ENCODE results near the gene SAP25. TPM values are rescaled to one million over a fixed set of nuclear protein-coding genes. Genes with fewer than 3 reads are reported as not detected.
"Not testable (repeated sequence)": the region's sequence is repeated elsewhere in the genome, so short reads cannot be mapped to it uniquely, and the experiment has no call there.

The SAP25 gene
- total and polyA plus RNA-seq, 2 of the 8 experiments (the other 6 are each of a cell fraction or from before 2014, with no cell fraction given) = 3.6 to 5.8 TPM

DNA sequence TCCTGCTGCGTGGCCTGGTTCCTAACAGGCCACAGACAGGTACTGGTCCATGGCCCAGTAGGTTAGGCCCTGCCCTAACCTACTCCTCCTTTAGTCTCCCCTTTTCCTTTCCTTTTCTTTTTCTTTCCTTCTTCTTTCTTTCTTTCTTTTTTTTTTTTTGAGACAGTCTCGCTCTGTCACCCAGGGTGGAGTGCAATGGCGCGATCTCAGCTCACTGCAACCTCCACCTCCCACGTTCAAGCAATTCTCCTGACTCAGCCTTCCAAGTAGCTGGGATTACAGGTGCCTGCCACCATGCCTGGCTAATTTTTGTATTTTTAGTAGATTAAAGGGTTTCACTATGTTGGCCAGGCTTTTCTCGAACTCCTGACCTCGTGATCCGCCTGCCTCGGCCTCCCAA is 37.7 kb downstream of the SAP25 start:
- 87% methylated on average over 8 of the region's 9 CpGs; no CpG with 5 or more reads in 1 of the 2 experiments for WGBS, 2 experiments (ENCODE audit: extremely low coverage in 1 of 2, insufficient coverage in 1 of 2, insufficient read length in 1 of 2, insufficient replicate concordance in 2 of 2, low coverage in 1 of 2, low lambda C conversion rate in 2 of 2, missing lambda C conversion rate in 1 of 2)
- not testable (repeated sequence) for H3K23ac ChIP-seq (ENCODE audit: insufficient read length); H2BK5ac ChIP-seq (ENCODE audit: low read depth, low read length); H4K91ac ChIP-seq (replicated peaks; ENCODE audit: insufficient read length, low read length); H3K79me1 ChIP-seq (ENCODE audit: low read depth, low read length); H3K9ac ChIP-seq (replicated peaks in 1 of 4; ENCODE audit: extremely low read depth in 1 of 4, low read depth in 3 of 4, low read length in 3 of 4); FAIRE-seq; H3K9me3 ChIP-seq (ENCODE audit: insufficient read depth in 2 of 2, low read depth in 1 of 2, low read length in 1 of 2); H4K5ac ChIP-seq (ENCODE audit: insufficient read length, low read depth, low read length); H2BK120ac ChIP-seq (replicated peaks; ENCODE audit: low read depth, low read length); H3K4me1 ChIP-seq (replicated peaks in 1 of 4; ENCODE audit: control insufficient read depth in 3 of 4, insufficient read depth in 4 of 4, low read length in 3 of 4); H4K8ac ChIP-seq (ENCODE audit: extremely low read depth, insufficient read depth, low read length); H2BK12ac ChIP-seq (ENCODE audit: low read depth, low read length); H3K23me2 ChIP-seq (ENCODE audit: low read depth, low read length); H3K4me3 ChIP-seq (ENCODE audit: extremely low read depth in 1 of 4, insufficient read depth in 2 of 4, low read depth in 3 of 4, low read length in 4 of 4); H3K4me2 ChIP-seq (ENCODE audit: insufficient read depth in 1 of 2, low read depth in 2 of 2, low read length in 2 of 2); H2BK15ac ChIP-seq (ENCODE audit: low read length); H3K27ac ChIP-seq (ENCODE audit: low read depth, low read length); H3K4ac ChIP-seq (replicated peaks; ENCODE audit: insufficient read length, low read depth, low read length); H3K14ac ChIP-seq (ENCODE audit: insufficient read length); H3K18ac ChIP-seq (ENCODE audit: extremely low read depth, low read length); H3K36me3 ChIP-seq (ENCODE audit: control insufficient read depth in 2 of 4, insufficient read depth in 4 of 4, low read length in 3 of 4); H2AFZ ChIP-seq (ENCODE audit: low read length); H4K20me1 ChIP-seq (replicated peaks in 1 of 2; ENCODE audit: control insufficient read depth in 1 of 2, insufficient read depth in 2 of 2, low read length in 2 of 2); DNase-seq (ENCODE audit: low read depth in 1 of 2, low spot score in 2 of 2); H2AK5ac ChIP-seq (ENCODE audit: low read depth, low read length); H2BK20ac ChIP-seq (ENCODE audit: low read length); H3K56ac ChIP-seq (replicated peaks; ENCODE audit: insufficient read length, low read depth, low read length); H3K79me2 ChIP-seq (ENCODE audit: control insufficient read depth in 1 of 2, insufficient read depth in 2 of 2, low read length in 2 of 2); H3K27me3 ChIP-seq (replicated peaks in 1 of 4; ENCODE audit: control insufficient read depth in 3 of 4, extremely low read depth in 1 of 4, insufficient read depth in 3 of 4, low read length in 3 of 4)
- POLR2A ChIA-PET (ENCODE audit: partially characterized antibody) = interaction anchor here (0.6 to 1.6 kb wide), 3 partner anchors 53 to 107 kb away, joined by 3 read pairs; partner anchors contain the start of gene ZCWPW1
- CTCF ChIA-PET (ENCODE audit: partially characterized antibody) = interaction anchor here (1.1 to 26.5 kb wide), 6 partner anchors 16 to 71 kb away, joined by 4 to 341 read pairs (median 6); no protein-coding TSS in a partner anchor
